Measurements from ENCODE around the gene SIL1.

DNA sequence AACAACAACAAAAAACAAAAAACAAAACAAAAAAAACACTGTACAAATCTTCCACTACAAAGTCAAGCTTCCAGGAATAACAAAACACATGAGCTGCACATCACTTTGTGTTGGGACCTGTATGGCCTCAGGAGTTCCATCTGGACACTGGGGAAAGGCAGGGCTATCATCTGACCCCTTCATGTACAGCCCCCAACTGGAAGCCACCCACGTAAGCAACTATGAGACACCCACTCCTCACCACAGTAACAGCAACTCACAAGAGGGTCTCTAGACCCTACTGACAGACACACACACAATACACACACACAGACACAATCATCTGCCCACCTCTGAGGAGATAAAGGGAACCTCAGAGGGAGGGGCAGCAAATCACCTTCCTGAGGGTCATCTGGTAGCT, 241.4 kb downstream of the SIL1 start:
- TF ChIP-seq, protein P1, sequence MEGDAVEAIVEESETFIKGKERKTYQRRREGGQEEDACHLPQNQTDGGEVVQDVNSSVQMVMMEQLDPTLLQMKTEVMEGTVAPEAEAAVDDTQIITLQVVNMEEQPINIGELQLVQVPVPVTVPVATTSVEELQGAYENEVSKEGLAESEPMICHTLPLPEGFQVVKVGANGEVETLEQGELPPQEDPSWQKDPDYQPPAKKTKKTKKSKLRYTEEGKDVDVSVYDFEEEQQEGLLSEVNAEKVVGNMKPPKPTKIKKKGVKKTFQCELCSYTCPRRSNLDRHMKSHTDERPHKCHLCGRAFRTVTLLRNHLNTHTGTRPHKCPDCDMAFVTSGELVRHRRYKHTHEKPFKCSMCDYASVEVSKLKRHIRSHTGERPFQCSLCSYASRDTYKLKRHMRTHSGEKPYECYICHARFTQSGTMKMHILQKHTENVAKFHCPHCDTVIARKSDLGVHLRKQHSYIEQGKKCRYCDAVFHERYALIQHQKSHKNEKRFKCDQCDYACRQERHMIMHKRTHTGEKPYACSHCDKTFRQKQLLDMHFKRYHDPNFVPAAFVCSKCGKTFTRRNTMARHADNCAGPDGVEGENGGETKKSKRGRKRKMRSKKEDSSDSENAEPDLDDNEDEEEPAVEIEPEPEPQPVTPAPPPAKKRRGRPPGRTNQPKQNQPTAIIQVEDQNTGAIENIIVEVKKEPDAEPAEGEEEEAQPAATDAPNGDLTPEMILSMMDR (IDR thresholded peaks at IDR 0.05; ENCODE audit: control extremely low read depth in 1 of 3, insufficient read depth in 1 of 3, low read depth in 1 of 3, low read length in 3 of 3), result no peak
- TF ChIP-seq, protein P2, sequence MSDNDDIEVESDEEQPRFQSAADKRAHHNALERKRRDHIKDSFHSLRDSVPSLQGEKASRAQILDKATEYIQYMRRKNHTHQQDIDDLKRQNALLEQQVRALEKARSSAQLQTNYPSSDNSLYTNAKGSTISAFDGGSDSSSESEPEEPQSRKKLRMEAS (IDR thresholded peaks at IDR 0.05), result no peak
- TF ChIP-seq TAF1 (IDR thresholded peaks at IDR 0.05; ENCODE audit: low read depth, low read length) (no peak), HDAC2 (IDR thresholded peaks at IDR 0.05; ENCODE audit: borderline replicate concordance in 1 of 2, low read depth in 2 of 2, low read length in 2 of 2) (no peak), CEBPB (IDR thresholded peaks at IDR 0.05; ENCODE audit: low read depth, low read length) (no peak), EP300 (IDR thresholded peaks at IDR 0.05; ENCODE audit: borderline replicate concordance in 1 of 2, low read depth in 2 of 2, low read length in 2 of 2) (no peak), RAD21 (IDR thresholded peaks at IDR 0.05 in 1 of 2, conservative IDR thresholded peaks at IDR 0.05 in 1 of 2; ENCODE audit: low read depth in 2 of 2, low read length in 2 of 2) (no peak), POLR2AphosphoS5 (IDR thresholded peaks at IDR 0.05; ENCODE audit: low read depth, low read length) (no peak), TBP (IDR thresholded peaks at IDR 0.05; ENCODE audit: low read depth, low read length) (no peak), ZNF274 (IDR thresholded peaks at IDR 0.05; ENCODE audit: borderline replicate concordance, extremely low read depth, low read length) (no peak), RFX5 (IDR thresholded peaks at IDR 0.05; ENCODE audit: borderline replicate concordance, low read depth, low read length) (no peak)
